ENCODE results near the gene CDK5R2.

Gene CDK5R2

GRCh38 chr2:218961651-218962570, 2.4 kb downstream of the CDK5R2 start:
- DNase-seq (ENCODE audit: low read depth in 2 of 2): no peak

- DNase-seq (ENCODE audit: low read depth in 2 of 2): peak; percentile 49 to 62
Observed at GRCh38 chr2:218962859-218963492, 3.5 kb downstream of the CDK5R2 start.

GRCh38 chr2:218963601-218964000, 4.1 kb downstream of the CDK5R2 start:
- DNase-seq (ENCODE audit: low read depth in 2 of 2): no peak

GRCh38 chr2:218964041-218964771, 4.7 kb downstream of the CDK5R2 start:
- no peak for DNase-seq (ENCODE audit: low read depth in 2 of 2)

GRCh38 chr2:218970894-218971293, 11.4 kb downstream of the CDK5R2 start:
- no peak for DNase-seq (ENCODE audit: low read depth in 2 of 2)

- DNase-seq (ENCODE audit: low read depth in 2 of 2): no peak
Observed at GRCh38 chr2:218975060-218975777, 15.8 kb downstream of the CDK5R2 start.

- DNase-seq (ENCODE audit: low read depth in 2 of 2): peak; percentile 79 to 83
Observed at GRCh38 chr2:218979846-218980734, 20.6 kb downstream of the CDK5R2 start.

GRCh38 chr2:218980735-218981389, 21.4 kb downstream of the CDK5R2 start:
- no peak for DNase-seq (ENCODE audit: low read depth in 2 of 2)

GRCh38 chr2:218981390-218981880, 22.0 kb downstream of the CDK5R2 start:
- DNase-seq (ENCODE audit: low read depth in 2 of 2): no peak

GRCh38 chr2:218981881-218982585, 22.6 kb downstream of the CDK5R2 start:
- peak in 1 of 2 donors; percentile 25 for DNase-seq (ENCODE audit: low read depth in 2 of 2)

GRCh38 chr2:218982586-218983262, 23.3 kb downstream of the CDK5R2 start:
- no peak for DNase-seq (ENCODE audit: low read depth in 2 of 2)

GRCh38 chr2:218983263-218983933, 23.9 kb downstream of the CDK5R2 start:
- DNase-seq (ENCODE audit: low read depth in 2 of 2): no peak

- no peak for DNase-seq (ENCODE audit: low read depth in 2 of 2)
Observed at GRCh38 chr2:218983934-218984238, 24.4 kb downstream of the CDK5R2 start.

- DNase-seq (ENCODE audit: low read depth in 2 of 2): no peak
Observed at GRCh38 chr2:218984239-218985020, 25.0 kb downstream of the CDK5R2 start.

GRCh38 chr2:218985021-218985324, 25.5 kb downstream of the CDK5R2 start, which contains the start of gene FEV:
Gene FEV, minus strand, starts transcription at chr2:218985184. Its CDS starts 109 bp downstream, at chr2:218985075.
- DNase-seq (ENCODE audit: low read depth in 2 of 2): no peak

GRCh38 chr2:218985325-218986091, 26.0 kb downstream of the CDK5R2 start:
- DNase-seq (ENCODE audit: low read depth in 2 of 2): no peak
